SIG-M5 (cell line): ENCODE results near the gene NUP43.
"Not testable (repeated sequence)": the region's sequence is repeated elsewhere in the genome, so short reads cannot be mapped to it uniquely, and the experiment has no call there.

Source experiments
- DNase-seq: peaks from one replicate; lab custom pipeline; 2025; lab: John Stamatoyannopoulos, UW

The NUP43 gene

DNA sequence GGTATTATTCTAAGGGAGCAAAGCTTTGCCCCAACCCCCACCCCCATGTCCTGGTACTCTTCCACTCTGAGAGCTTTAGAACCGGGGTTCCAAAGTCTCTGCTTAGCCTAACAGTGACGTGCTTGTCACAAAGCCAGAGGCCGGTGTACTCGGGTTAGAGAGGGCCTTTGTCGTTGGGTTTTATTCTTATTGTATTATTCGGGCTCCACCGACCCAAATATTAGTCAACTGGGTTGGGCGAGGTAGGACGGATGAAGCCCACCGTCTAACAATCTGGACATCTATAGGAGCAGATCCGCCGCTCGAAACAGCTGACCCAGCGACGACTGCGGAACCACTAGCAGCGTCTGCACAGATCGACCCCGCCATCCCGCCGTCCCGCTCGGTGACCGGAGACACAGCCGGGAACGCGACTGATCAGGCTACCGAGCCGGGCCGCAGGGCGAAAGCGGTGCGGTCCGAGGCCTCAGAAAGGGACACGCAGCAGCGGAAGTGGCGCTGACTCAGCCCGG, 2.8 kb upstream of the NUP43 start:
- DNase-seq, result not testable (repeated sequence)

DNA sequence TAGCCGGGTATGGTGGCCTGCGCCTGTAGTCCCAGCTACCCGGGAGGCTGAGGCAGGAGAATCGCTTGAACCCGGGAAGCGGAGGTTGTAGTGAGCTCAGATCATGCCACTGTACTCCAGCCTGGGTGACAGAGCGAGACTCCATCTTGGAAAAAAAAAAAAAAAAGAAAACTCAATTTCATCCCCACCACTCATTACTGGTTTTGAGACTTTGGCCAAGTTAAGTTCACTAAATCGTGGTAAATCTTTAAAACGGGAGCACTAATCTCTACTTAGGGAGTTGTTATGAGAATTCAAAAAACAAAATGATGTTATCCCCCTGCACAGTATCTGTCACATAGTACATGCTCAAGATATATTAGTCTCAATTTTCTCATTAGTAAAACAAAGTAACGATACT, 1.1 kb downstream of the NUP43 start:
- DNase-seq, result not testable (repeated sequence)

DNA sequence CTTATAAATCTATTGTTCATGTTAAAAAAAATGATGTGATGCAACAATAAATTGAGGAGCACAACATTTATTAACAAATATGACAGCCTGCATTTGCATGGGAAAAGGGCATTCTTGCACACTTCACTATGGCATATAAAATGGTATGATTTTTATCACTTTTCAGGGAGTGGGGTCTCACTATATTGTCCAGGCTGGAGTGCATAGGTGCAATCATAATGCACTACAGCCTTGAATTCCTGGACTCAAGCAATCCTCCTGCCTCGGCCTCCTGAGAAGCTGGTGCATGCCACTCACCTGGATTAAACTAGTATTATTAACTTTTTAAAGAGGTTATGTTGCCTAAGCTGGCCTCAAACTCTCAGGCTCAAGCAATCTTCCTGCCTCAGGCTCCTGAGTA, 11.4 kb downstream of the NUP43 start:
- DNase-seq, result no peak

DNA sequence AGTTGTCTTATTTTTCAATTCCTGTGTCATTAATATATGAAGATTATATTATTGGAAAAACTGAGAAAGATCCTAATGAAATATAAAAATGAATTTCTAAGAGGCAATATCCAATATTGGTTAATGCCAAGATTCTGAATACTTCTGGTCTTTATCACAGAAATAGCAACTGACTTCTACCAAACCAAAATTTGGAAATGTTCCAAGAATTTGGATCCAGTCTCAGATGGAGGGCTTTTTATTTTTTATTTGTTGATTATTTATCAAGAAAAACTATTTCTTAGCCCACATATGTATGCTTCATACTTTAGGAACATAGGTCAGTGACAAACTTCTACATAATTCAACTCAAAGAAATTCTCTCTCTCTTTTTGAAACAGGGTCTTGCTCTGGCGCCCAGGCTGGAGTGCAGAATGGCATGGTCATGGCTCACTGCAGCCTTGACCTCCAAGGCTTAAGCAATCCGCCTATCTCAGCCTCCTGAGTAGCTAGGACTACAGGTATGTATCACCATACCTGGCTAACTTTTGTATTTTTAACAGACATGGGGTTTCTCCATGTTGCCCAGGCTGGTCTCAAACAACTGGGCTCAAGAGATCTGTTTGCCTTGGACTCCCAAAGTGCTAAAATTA, 13.1 kb downstream of the NUP43 start:
- no peak for DNase-seq

DNA sequence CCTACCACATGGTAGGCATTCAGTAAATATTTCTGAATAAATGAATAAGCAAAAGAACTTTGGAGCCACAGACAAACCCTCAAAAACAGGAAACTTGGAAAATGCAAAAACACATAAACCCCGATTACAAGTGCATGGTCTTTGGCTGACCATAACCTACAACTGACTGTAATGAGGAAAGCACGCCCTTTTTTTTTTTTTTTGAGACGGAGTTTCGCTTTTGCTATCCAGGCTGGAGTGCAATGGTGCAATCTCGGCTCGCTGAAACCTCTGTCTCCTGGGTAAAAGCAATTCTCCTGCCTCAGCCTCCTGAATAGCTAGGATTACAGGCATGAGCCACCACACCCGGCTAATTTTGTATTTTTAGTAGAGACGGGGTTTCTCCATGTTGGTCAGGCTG, 16.5 kb downstream of the NUP43 start:
- no peak for DNase-seq

DNA sequence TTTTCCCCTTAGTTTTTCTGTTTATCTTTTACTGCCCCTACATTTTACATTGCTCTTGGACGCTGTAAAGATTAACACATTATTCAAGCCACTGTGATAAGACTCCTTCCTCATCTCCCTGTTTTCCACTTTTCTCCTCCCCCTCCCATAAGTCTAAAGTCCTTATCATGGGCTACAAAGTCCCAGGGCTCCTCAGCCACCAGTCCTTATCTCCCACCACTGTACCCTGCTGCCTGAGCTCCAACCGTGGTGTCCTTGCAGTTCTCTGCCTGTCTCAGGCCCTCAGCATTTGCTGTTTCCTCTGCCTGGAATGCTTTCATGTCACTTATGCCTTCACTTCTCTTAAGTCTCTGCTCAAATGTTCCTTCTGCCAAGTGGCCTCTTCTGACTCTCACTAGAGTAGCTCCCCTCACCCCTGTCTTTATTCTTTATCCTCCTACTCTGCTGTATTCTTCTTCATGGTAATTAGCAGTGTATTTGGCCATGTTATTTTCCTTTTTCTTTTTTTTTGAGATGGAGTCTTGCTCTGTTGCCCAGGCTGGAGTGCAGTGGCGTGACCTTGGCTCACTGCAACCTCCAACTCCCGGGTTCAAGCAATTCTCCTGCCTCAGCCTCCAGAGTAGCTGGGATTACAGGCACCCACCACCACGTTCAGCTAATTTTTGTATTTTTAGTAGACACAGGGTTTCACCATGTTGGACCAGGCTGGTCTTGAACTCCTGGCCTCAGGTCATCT, 17.7 kb downstream of the NUP43 start:
- no peak for DNase-seq

DNA sequence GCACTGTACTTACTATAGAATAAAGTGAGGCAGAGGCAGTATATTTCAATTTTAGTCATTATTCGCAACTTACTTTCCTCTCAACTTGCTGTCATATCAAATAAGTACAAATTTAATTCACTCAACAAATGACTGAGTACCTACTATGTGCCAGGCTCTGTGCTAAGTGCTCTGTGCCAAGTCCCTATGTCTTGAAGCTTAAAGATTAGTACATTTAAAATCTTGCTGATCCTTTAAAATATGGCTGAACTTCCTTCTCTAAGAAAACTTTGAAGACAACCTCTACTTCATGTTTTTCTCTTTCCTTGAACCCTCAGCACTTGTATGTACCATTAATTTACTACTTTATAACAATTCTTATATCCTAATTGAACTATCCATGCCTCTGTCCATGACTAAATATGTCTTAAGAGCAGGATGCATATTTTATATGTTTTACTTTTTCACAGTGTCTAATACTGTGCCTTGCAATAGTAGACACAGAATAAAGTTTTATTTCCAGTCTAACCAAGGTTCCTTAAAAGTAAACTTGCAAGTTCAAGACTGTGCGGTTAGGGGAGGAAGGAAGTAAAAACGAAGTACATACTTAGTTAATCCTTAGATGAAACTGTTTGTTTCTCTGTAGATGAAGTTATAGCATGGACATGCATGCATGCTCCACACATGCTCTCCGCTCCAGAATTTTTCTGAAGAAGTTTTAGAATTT, 18.4 kb downstream of the NUP43 start:
- no peak for DNase-seq

DNA sequence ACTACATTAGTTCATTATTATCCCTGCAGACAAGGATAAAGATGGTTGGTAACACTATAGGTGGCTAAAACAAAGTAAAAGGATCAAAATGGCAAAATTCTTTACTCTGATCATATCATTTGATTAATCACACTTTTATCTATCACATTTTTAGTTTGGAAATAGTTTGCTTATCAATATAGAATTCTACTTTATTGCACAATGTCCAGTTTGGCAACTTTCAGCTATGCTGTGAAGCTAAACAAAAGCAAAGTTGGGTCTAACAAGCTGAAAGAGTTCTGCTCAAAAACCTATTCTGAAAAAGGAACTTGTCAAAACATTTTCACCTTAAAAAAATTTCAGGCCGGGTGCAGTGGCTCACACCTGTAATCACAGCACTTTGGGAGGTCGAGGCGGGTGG, 20.5 kb downstream of the NUP43 start:
- no peak for DNase-seq

DNA sequence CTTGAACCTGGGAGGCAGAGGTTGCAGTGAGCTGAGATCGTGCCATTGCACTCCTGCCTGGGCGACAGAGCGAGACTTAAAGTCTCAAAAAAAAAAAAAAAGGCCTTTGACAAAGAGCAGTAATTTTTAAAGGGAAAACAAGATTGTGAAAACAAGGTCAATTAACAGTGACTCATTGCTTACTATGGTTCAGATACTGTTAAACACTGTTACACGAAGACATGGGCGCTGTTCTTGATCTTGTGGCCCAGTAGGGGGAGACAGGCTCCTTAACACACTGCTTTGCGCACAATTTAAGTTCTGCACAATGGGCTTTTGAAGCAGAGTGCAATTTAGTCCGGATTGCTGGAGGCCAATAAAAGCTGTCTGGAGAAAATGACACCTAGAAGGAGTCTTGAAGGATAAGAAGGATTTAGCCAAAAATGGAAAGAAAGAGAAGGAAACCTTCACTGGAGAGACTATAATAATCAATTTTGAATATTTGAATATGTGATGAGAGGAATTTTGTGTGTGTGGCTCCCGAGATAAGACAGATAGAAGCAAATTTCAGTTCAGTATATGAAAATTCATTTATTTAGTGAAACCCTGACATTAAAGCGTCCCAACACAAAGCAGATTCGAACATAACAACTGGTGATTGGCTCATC, 22.4 kb downstream of the NUP43 start:
- peak; percentile 6 for DNase-seq

DNA sequence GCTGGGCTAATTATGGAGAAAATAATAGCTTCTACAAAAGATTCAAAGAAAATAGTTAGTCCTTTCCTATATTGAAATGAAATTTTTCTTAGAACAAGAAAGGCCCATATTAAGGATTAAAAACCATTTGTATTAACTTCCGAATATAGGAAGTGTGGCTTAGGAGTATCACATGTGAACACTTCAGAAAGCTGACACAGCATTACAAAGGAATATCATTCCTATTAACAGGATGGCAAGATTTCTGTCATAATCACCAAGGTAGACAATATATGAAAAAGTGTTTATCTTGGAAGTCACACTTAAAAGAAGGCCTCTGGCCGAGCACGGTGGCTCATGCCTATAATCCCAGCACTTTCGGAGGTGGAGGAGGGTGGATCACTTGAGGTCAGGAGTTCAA, 23.1 kb downstream of the NUP43 start:
- DNase-seq, result no peak

DNA sequence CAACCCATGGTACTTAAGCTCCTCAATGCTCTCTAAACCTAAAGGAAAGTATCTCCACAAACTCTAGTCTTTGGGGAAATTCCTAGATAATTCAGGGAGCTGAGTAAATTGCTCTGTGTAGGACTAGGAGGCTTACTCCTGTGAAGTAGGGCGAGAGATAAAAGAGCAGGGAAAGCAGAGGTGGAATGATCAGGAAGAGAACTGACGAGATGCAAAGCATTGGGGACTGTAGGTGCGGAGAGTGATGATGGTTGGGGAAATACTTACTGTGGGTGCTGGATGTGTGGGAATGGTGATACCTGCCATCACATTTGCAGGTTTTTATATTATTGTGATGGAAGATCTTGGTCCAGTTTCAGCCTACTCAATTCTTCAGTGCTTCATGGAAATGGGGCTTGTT, 26.8 kb downstream of the NUP43 start:
- no peak for DNase-seq

DNA sequence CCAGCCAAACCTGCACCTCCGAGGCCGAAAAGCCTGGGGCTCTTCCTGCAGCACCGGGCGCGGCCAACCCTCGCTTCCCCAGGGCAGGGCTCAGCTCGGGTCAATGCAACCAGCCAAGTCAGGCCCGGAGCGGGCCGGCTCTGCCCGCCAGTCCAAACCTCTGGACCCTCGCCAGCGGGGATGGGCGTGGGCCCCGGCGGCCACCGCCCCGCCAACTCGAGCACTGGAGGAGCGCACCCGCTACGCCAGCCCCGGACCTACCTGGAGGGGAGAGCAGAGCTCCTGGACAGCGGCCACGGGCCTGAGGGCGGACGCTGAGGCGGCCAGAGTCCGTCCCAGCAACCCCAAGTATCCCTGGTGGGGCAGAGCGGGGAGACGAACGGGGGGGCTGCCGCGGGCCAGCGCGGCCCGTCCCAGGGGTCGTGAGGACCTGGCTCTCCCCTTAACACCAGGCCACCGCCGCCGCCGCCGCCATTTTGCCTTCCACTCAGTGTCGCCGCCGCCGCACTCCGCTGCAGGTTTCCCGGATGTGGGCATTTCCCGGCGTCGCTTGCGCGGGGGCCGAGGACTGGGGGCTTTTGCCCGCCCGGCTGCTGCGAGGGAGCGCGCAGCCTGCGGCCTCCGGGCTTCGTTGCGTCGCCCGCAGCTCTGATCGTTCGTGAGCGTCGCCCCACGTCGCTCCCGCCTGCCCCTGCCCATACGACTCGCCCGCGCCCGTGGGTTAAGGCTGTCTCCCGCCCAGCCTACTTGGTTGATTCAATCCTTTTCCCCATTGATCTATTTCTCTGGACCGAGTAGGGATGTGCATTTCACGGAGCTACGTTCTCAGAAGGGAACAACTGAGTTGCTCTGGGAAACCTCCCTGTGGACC, 28.5 kb downstream of the NUP43 start, which contains the start of gene LATS1:
Gene LATS1 (minus strand): TSS at position 514 of the 871 bp plus-strand sequence. CDS start 15,975 bp downstream, outside the sequence.
- peak; percentile 13 for DNase-seq

DNA sequence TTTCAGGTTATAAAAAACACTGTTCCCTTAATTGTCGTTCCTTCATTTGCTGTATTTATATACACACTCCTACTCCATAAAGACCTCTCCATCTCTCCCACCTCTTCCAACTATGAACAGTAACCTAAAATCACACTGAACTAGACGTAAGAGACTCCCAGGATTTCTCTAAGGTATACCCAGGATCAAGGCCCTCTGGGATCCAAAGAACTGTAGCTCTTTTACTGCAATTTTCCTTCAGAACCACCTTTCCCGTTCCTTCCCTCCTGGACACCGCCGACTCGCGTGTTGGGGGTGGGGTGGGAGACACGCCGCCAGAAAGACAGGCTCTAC, 29.1 kb downstream of the NUP43 start:
- no peak for DNase-seq

DNA sequence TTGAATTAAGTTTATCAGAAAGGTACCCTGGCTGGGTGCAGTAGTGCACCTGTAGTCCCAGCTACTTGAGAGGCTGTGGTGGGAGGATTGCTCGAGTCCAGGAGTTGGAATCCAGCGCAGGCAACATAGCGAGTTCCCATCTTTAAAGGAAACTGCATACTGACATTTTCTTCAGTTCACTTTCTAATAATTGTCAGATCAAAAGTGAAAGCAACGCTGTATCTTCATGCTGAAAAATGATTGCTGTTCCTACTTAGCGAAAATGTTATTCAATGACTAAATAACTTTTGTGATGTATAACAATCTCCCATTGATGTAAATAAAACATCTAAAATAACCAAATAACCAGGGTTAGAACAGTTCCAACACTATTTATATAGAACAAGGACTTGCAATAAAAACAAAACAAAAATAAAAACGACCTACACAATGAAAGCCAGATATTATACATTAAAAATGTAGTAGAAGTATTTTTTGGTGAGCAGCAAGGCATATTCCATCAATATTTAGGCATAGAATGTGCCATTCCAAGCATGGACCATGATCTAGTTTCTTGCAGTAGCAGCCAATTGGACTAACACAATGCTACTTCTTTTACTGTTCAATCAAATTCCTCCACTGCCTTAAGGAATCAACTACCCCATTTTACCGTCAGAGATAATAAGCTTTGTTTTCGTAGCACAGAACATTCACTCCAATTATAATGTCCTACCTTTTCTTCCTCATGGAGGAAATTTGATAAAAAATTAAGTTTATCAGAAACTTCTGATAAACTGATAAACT, 30.0 kb downstream of the NUP43 start:
- DNase-seq, result no peak

DNA sequence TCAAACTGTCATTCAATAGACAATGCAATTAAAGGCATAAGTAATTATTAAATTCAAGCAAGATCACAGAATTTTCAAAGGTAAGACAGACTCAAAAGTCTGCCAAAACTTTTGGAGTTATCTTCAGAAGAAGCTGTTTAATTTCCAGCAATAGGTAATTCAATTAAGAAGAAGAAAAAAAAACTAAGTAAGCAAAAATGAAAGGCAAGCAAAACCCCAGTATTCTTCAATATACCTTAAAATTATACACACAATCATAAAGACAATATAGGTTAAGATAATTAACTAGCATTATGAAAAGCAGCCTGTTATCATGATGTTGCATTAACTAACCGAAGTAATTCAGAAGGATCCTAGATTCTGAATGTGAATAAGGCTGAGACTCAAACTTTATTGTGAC, 31.9 kb downstream of the NUP43 start:
- DNase-seq, result no peak

DNA sequence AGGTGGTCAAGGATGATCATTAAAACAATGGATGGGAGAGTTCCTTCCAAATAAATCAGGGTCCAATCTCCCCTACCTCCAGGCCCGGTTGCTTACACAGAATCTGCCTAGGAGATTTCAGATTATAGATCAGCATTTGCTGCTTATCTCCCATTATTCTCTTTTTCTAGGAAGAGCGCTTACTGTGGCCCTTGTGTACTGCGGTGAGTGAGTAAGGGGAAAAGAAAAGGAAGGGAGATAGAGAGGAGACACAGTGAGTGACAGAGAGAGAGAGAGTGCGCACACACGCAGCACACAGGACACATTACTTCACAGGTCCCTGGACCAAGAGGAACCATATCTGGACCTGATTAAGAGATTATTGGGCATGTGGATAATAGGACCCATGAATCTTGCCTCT, 34.6 kb downstream of the NUP43 start:
- no peak for DNase-seq

DNA sequence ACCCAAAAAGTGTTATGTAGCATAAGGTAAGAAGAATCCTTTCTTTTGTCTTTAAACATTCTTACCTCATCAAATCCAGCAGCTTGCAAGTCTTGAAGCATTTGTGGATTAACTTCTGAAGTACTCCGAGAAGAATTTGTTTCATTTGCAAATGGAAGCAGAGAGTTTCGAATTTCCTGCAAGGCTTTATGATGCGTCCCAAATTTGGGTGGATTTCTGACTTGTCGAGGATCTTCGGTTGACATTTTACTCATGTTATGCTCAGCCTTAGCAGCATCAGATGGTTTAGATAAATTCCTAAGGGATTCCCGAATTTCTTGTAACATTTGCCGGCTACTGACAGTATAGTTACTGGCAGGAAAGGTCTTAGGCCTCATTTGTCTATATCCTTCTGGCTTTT, 44.6 kb downstream of the NUP43 start:
- DNase-seq, result no peak

DNA sequence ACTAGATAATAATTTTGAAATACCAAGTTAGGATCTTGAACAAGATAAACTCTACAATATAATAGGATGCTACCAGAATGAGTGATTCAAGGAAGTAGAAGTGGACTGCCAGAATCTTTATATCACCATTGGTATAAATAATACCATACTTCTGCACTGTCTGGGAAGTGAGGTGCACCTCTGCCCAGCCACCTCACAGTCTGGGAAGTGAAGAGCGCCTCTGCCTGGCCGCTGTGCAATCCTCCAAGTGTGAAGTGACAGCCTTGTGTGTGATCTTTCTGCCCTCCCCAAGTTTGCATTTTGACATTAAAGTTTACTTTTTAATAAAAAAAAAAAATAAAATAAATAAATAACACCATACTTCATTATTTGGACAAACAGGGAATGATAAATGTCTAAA, 47.2 kb downstream of the NUP43 start:
- DNase-seq, result no peak

DNA sequence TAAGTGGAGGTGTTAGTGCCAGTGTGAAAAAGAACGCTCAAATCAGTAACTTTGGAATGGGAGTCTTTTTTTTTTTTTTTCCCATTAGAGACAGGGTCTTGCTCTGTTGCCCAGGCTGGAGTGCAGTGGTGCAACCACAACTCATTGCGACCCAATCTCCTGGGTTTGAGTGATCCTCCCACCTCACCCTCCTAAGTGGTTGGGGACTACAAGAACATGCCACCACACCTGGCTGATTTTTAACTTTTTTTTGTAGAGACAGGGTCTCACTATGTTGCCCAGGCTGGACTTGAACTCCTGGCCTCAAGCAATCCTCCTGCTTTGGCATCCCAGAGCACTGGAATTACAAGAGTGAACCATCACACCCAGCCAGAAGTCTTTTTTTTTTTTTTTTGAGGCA, 48.2 kb downstream of the NUP43 start:
- no peak for DNase-seq

DNA sequence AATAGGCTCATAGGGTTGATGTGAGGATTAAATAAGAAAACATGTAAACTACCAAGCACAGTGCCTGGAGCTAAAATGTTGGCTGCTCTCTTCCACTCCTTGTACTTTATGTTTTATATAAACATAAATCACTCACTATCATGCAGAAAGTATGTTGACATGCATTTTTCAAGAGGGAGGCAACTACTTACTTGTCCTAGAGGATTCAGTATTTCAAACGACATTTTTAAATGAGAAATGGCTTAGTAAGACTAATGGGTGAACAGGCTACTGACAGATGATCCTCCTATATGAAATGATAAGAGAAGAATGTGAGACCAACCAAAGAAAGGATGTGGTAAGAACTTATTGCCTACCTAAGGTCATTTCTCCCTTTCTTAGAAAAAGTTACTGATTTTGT, 49.4 kb downstream of the NUP43 start:
- DNase-seq, result no peak

DNA sequence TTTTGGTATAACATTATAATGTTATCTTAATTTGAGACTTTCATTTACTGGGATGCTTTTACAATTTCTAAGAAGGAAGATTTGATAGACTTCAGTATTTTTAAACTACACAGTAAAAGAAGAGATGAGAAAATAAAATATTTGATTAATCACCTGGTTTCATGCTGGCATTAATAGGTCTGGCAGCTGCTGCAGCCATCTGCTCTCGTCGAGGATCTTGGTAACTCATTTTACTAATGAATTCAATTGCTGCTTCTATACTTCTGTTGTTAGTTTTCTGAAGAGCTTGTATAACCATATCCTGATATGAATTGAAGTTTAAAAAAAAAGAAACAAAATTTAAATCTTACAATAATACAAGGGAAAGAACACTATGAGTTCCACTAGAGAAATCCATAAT, 51.4 kb downstream of the NUP43 start:
- no peak for DNase-seq
